GM23338 (cell line): ENCODE data around the gene SGO2. TPM values are rescaled to one million over a fixed set of nuclear protein-coding genes. Genes with fewer than 3 reads are reported as not detected.

Experiments used
- ATAC-seq: fragments of 200-7000 bp; cut with Tn5 transposase; 3 replicates; pipeline ENCODE4 v1.9.1; 2020
- DNase-seq: peaks from one replicate; pipeline ENCODE4 v3.0.0-alpha.2; 2015; ENCODE audit warnings: low spot score
- H2AFZ ChIP-seq: fragments of 200-600 bp; sonication (generic); 2 replicates; pipeline ENCODE4 v1.8.0; 2016; ENCODE audit warnings: antibody characterized with exemption, mild to moderate bottlenecking, moderate library complexity
- H3F3A ChIP-seq: fragments of 200-600 bp; sonication (generic); replicated peaks from 2 replicates; pipeline ENCODE4 v1.8.0; 2017; ENCODE audit warnings: antibody characterized with exemption, mixed run types, low read depth
- H3K27ac ChIP-seq: fragments of 200-600 bp; sonication (generic); 2 replicates; pipeline ENCODE4 v1.6.1; 2016; ENCODE audit warnings: low read depth
- H3K27me3 ChIP-seq: fragments of 200-600 bp; sonication (generic); 2 replicates; pipeline ENCODE4 v1.8.0; 2016; ENCODE audit warnings: mild to moderate bottlenecking, mixed run types, moderate library complexity; ENCODE audit not compliant: insufficient read depth
- H3K36me3 ChIP-seq: fragments of 200-600 bp; sonication (generic); 2 replicates; pipeline ENCODE4 v1.8.0; 2016; ENCODE audit warnings: mild to moderate bottlenecking; ENCODE audit not compliant: insufficient read depth
- H3K4me1 ChIP-seq: fragments of 200-600 bp; sonication (generic); 2 replicates; pipeline ENCODE4 v1.8.0; 2016; ENCODE audit warnings: mild to moderate bottlenecking, moderate library complexity; ENCODE audit not compliant: insufficient read depth
- H3K4me2 ChIP-seq: fragments of 200-600 bp; sonication (generic); 2 replicates; pipeline ENCODE4 v1.7.1; 2017; ENCODE audit warnings: mixed run types
- H3K4me3 ChIP-seq: fragments of 200-600 bp; sonication (generic); 2 replicates; pipeline ENCODE4 v1.6.1; 2016; ENCODE audit warnings: mixed run types
- H3K79me2 ChIP-seq: fragments of 200-600 bp; sonication (generic); replicated peaks from 2 replicates; pipeline ENCODE4 v1.8.0; 2017; ENCODE audit warnings: mild to moderate bottlenecking; ENCODE audit not compliant: insufficient read depth
- H3K9me2 ChIP-seq: fragments of 200-600 bp; sonication (generic); 2 replicates; pipeline ENCODE4 v1.8.0; 2017; ENCODE audit not compliant: insufficient read depth
- H4K20me1 ChIP-seq: fragments of 200-600 bp; sonication (generic); replicated peaks from 2 replicates; pipeline ENCODE4 v1.8.0; 2017; ENCODE audit warnings: mild to moderate bottlenecking; ENCODE audit not compliant: insufficient read depth
- H3K27ac Mint-ChIP-seq: 2 replicates; pipeline ENCODE4 v1.8.0; 2020; ENCODE audit warnings: inconsistent platforms, mild to moderate bottlenecking, moderate library complexity, mixed read lengths
- H3K27me3 Mint-ChIP-seq: 3 replicates; pipeline ENCODE4 v1.8.0; 2022; ENCODE audit warnings: low read depth, mild to moderate bottlenecking, moderate library complexity, mixed read lengths, inconsistent platforms; ENCODE audit not compliant: insufficient read depth, poor library complexity
- H3K36me3 Mint-ChIP-seq: 3 replicates; pipeline ENCODE4 v1.8.0; 2021; ENCODE audit warnings: low read depth, mild to moderate bottlenecking, inconsistent platforms, moderate library complexity, mixed read lengths
- H3K4me1 Mint-ChIP-seq: 3 replicates; pipeline ENCODE4 v1.8.0; 2020; ENCODE audit warnings: mild to moderate bottlenecking, inconsistent platforms, mixed read lengths
- H3K4me3 Mint-ChIP-seq: 3 replicates; pipeline ENCODE4 v1.8.0; 2021; ENCODE audit warnings: moderate library complexity, mild to moderate bottlenecking, inconsistent platforms, mixed read lengths
- H3K9me3 Mint-ChIP-seq: 3 replicates; pipeline ENCODE4 v1.8.0; 2020; ENCODE audit warnings: moderate library complexity, mild to moderate bottlenecking, inconsistent platforms, mixed read lengths
- JUNB ChIP-seq: IDR thresholded peaks from one replicate; pipeline ENCODE4 v1.6.1; 2016; ENCODE audit warnings: antibody characterized with exemption; ENCODE audit not compliant: unreplicated experiment
- NANOG ChIP-seq: IDR thresholded peaks from 2 replicates; pipeline ENCODE4 v1.6.1; 2016; ENCODE audit warnings: antibody characterized with exemption, borderline replicate concordance
- ZNF114 ChIP-seq: fragments of 250-450 bp; sonication (Bioruptor Pico); IDR thresholded peaks from 2 replicates; pipeline ENCODE4 v1.5.0; 2020; ENCODE audit warnings: mild to moderate bottlenecking, moderate library complexity
- polyA plus RNA-seq: library from polyadenylated mRNA; unstranded; fragments of >200 nt; fragmentation: Nextera tagmentation; extraction: Ambion mirVana; gene quantifications from 2 replicates; pipeline ENCODE4 v1.2.1, GENCODE V29; 2016
- total RNA-seq: library from RNA; depleted of rRNA; stranded (reverse); fragments of >200 nt; shearing (Covaris generic); gene quantifications from 2 replicates; pipeline ENCODE4 v1.2.3, GENCODE V29; 2014
- TF ChIP-seq, protein P1 (sequence below): fragments of 250-450 bp; sonication (Bioruptor Pico); IDR thresholded peaks from 2 replicates; pipeline ENCODE4 v1.5.0; 2020; ENCODE audit warnings: mild to moderate bottlenecking, moderate library complexity
- TF ChIP-seq, protein P2 (sequence below): IDR thresholded peaks from one replicate; pipeline ENCODE4 v1.6.1; 2018; ENCODE audit warnings: antibody characterized with exemption; ENCODE audit not compliant: unreplicated experiment
- TF ChIP-seq, protein P3 (sequence below): IDR thresholded peaks from 2 replicates; pipeline ENCODE4 v1.6.1; 2016; ENCODE audit warnings: antibody characterized with exemption

SGO2 gene
- total and polyA plus RNA-seq, 2 experiments from 2014 or later: 32.6 to 47.7 TPM

GRCh38 chr2:200506679-200507078 is 19.3 kb upstream of the SGO2 start (continued):
- TF ChIP-seq, protein P1, sequence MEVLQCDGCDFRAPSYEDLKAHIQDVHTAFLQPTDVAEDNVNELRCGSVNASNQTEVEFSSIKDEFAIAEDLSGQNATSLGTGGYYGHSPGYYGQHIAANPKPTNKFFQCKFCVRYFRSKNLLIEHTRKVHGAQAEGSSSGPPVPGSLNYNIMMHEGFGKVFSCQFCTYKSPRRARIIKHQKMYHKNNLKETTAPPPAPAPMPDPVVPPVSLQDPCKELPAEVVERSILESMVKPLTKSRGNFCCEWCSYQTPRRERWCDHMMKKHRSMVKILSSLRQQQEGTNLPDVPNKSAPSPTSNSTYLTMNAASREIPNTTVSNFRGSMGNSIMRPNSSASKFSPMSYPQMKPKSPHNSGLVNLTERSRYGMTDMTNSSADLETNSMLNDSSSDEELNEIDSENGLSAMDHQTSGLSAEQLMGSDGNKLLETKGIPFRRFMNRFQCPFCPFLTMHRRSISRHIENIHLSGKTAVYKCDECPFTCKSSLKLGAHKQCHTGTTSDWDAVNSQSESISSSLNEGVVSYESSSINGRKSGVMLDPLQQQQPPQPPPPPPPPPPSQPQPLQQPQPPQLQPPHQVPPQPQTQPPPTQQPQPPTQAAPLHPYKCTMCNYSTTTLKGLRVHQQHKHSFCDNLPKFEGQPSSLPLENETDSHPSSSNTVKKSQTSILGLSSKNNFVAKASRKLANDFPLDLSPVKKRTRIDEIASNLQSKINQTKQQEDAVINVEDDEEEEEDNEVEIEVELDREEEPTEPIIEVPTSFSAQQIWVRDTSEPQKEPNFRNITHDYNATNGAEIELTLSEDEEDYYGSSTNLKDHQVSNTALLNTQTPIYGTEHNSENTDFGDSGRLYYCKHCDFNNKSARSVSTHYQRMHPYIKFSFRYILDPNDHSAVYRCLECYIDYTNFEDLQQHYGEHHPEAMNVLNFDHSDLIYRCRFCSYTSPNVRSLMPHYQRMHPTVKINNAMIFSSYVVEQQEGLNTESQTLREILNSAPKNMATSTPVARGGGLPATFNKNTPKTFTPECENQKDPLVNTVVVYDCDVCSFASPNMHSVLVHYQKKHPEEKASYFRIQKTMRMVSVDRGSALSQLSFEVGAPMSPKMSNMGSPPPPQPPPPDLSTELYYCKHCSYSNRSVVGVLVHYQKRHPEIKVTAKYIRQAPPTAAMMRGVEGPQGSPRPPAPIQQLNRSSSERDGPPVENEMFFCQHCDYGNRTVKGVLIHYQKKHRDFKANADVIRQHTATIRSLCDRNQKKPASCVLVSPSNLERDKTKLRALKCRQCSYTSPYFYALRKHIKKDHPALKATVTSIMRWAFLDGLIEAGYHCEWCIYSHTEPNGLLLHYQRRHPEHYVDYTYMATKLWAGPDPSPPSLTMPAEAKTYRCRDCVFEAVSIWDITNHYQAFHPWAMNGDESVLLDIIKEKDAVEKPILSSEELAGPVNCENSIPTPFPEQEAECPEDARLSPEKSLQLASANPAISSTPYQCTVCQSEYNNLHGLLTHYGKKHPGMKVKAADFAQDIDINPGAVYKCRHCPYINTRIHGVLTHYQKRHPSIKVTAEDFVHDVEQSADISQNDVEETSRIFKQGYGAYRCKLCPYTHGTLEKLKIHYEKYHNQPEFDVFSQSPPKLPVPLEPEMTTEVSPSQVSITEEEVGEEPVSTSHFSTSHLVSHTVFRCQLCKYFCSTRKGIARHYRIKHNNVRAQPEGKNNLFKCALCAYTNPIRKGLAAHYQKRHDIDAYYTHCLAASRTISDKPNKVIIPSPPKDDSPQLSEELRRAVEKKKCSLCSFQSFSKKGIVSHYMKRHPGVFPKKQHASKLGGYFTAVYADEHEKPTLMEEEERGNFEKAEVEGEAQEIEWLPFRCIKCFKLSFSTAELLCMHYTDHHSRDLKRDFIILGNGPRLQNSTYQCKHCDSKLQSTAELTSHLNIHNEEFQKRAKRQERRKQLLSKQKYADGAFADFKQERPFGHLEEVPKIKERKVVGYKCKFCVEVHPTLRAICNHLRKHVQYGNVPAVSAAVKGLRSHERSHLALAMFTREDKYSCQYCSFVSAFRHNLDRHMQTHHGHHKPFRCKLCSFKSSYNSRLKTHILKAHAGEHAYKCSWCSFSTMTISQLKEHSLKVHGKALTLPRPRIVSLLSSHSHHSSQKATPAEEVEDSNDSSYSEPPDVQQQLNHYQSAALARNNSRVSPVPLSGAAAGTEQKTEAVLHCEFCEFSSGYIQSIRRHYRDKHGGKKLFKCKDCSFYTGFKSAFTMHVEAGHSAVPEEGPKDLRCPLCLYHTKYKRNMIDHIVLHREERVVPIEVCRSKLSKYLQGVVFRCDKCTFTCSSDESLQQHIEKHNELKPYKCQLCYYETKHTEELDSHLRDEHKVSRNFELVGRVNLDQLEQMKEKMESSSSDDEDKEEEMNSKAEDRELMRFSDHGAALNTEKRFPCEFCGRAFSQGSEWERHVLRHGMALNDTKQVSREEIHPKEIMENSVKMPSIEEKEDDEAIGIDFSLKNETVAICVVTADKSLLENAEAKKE (CRISPR knock-in tag): no peak
- no peak for TF ChIP-seq JUNB
- no peak for TF ChIP-seq NANOG

DNA sequence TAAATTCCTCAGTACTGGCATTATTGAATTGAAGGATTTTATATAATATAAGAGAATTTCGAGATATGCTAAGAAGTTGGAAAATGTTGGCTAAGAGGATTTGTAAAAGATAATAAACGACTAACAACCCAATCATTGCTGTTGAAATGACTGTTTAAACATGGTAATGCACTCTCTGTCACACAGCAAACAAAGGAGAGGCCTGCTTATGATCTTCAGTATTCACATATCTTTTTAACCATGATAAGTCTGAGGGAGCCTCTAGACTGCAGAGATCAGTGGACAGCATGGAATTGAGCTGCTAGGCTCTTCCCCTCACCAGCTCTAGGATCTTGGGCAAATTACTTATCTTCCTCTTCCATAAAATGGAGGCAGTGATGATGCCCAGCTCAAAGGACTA is 18.8 kb upstream of the SGO2 start:
- ATAC-seq (no peak), DNase-seq (no peak)
- H3K36me3 Mint-ChIP-seq: peaks cover 4% of the 10 kb centered on the region; the same call in 2 of the 3 replicates
- Histone ChIP-seq H4K20me1 (no peaks in the 10 kb centered on the region), H2AFZ (no peak overlapping the region), H3K79me2 (no peaks in the 10 kb centered on the region), H3K27me3 (no peaks in the 10 kb centered on the region), H3K36me3 (no peaks in the 10 kb centered on the region), H3F3A (0 out of 2 replicates have a peak, but pooled peaks cover 5% of the 10 kb centered on the region), H3K27ac (no peak overlapping the region), H3K4me1 (peaks cover 13% of the 10 kb centered on the region; the same call in 1 of the 2 replicates), H3K4me2 (no peak overlapping the region), H3K9me2 (no peaks in the 10 kb centered on the region), H3K4me3 (no peak overlapping the region)
- H3K27me3 Mint-ChIP-seq: no peaks in the 10 kb centered on the region
- 0 out of 3 replicates have a peak, but pooled peaks cover 2% of the 10 kb centered on the region for H3K9me3 Mint-ChIP-seq
- no peak overlapping the region for H3K27ac Mint-ChIP-seq
- H3K4me3 Mint-ChIP-seq: no peak overlapping the region
- H3K4me1 Mint-ChIP-seq: peaks cover 7% of the 10 kb centered on the region
- TF ChIP-seq ZNF114 (no peak), JUNB (no peak)
- TF ChIP-seq, protein P2, sequence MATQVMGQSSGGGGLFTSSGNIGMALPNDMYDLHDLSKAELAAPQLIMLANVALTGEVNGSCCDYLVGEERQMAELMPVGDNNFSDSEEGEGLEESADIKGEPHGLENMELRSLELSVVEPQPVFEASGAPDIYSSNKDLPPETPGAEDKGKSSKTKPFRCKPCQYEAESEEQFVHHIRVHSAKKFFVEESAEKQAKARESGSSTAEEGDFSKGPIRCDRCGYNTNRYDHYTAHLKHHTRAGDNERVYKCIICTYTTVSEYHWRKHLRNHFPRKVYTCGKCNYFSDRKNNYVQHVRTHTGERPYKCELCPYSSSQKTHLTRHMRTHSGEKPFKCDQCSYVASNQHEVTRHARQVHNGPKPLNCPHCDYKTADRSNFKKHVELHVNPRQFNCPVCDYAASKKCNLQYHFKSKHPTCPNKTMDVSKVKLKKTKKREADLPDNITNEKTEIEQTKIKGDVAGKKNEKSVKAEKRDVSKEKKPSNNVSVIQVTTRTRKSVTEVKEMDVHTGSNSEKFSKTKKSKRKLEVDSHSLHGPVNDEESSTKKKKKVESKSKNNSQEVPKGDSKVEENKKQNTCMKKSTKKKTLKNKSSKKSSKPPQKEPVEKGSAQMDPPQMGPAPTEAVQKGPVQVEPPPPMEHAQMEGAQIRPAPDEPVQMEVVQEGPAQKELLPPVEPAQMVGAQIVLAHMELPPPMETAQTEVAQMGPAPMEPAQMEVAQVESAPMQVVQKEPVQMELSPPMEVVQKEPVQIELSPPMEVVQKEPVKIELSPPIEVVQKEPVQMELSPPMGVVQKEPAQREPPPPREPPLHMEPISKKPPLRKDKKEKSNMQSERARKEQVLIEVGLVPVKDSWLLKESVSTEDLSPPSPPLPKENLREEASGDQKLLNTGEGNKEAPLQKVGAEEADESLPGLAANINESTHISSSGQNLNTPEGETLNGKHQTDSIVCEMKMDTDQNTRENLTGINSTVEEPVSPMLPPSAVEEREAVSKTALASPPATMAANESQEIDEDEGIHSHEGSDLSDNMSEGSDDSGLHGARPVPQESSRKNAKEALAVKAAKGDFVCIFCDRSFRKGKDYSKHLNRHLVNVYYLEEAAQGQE: no peak
- TF ChIP-seq, protein P3, sequence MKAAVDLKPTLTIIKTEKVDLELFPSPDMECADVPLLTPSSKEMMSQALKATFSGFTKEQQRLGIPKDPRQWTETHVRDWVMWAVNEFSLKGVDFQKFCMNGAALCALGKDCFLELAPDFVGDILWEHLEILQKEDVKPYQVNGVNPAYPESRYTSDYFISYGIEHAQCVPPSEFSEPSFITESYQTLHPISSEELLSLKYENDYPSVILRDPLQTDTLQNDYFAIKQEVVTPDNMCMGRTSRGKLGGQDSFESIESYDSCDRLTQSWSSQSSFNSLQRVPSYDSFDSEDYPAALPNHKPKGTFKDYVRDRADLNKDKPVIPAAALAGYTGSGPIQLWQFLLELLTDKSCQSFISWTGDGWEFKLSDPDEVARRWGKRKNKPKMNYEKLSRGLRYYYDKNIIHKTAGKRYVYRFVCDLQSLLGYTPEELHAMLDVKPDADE: no peak
